GM12801 (cell line): ENCODE results near the gene CEMIP.

Experiments used
- CTCF ChIP-seq: IDR thresholded peaks from one replicate; pipeline ENCODE4 v1.5.1; 2011; ENCODE audit warnings: control low read depth; ENCODE audit not compliant: insufficient read length; ENCODE audit errors: extremely low read depth

The CEMIP gene

GRCh38 chr15:80839764-80840130 is 60.6 kb downstream of the CEMIP start:
- TF ChIP-seq CTCF: no peak

GRCh38 chr15:80840182-80841130 is 61.3 kb downstream of the CEMIP start:
- TF ChIP-seq CTCF: no peak

- TF ChIP-seq CTCF: no peak
Observed at GRCh38 chr15:80841541-80841940, 62.4 kb downstream of the CEMIP start.

GRCh38 chr15:80844011-80844732 is 65.0 kb downstream of the CEMIP start:
- TF ChIP-seq CTCF: no peak

- no peak for TF ChIP-seq CTCF
Observed at GRCh38 chr15:80846031-80846815, 67.1 kb downstream of the CEMIP start.

- TF ChIP-seq CTCF: no peak
Observed at GRCh38 chr15:80849308-80849707, 70.1 kb downstream of the CEMIP start.

DNA sequence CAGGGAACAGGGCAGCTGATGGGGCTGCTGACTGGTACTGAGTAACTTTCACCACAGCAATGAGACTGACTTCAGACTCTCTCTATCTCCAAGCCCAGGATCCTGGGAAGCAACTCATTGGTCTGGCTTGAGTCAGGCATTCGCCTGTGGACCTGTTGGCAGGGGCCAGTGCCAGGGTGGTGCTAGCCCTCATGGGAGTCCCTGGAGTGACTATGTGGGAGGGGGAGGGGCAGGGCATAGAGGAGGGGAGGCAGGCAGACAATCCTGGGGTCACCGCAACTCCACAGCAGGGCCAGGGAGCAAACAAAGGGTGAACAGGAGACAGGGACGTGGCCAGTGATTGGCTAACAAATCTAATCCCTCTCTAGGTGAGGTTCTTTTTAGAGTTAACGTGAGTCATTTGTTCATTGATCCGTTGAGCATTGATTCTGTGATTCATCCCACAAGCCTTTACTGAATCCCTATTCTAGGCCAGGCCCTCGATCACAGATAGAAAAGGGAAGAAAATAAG is 71.8 kb downstream of the CEMIP start:
- no peak for TF ChIP-seq CTCF
